H9 (cell line): Measurements from ENCODE around the gene FBXO34. TPM values are rescaled to one million over a fixed set of nuclear protein-coding genes. Genes with fewer than 3 reads are reported as not detected.

ENCODE experiments used
- DNase-seq: peaks from one replicate; pipeline ENCODE4 v3.0.0-alpha.2; 2017
- H2AFZ ChIP-seq: one replicate; pipeline ENCODE4 v1.6.1; 2013; ENCODE audit warnings: mild to moderate bottlenecking, low read length, control low read depth, moderate library complexity
- H2AK5ac ChIP-seq: 2 replicates; pipeline ENCODE4 v1.6.1; 2013; ENCODE audit warnings: low read length, control low read depth, mixed read lengths; ENCODE audit not compliant: insufficient read length
- H2BK120ac ChIP-seq: one replicate; pipeline ENCODE4 v1.6.1; 2013; ENCODE audit warnings: low read depth, mild to moderate bottlenecking, low read length, control low read depth, inconsistent platforms; ENCODE audit not compliant: poor library complexity, severe bottlenecking
- H2BK12ac ChIP-seq: 2 replicates; pipeline ENCODE4 v1.6.1; 2013; ENCODE audit warnings: low read length, control low read depth, mixed read lengths, low read depth; ENCODE audit not compliant: insufficient read length
- H2BK15ac ChIP-seq: 2 replicates; pipeline ENCODE4 v1.6.1; 2013; ENCODE audit warnings: low read depth, low read length, control low read depth
- H2BK20ac ChIP-seq: one replicate; pipeline ENCODE4 v1.6.1; 2013; ENCODE audit warnings: low read depth, mild to moderate bottlenecking, low read length, control low read depth, inconsistent platforms; ENCODE audit not compliant: poor library complexity, severe bottlenecking
- H2BK5ac ChIP-seq: 2 replicates; pipeline ENCODE4 v1.6.1; 2013; ENCODE audit warnings: low read length, control low read depth, mixed read lengths; ENCODE audit not compliant: insufficient read length
- H3K14ac ChIP-seq: 2 replicates; pipeline ENCODE4 v1.6.1; 2013; ENCODE audit warnings: low read length, control low read depth; ENCODE audit not compliant: insufficient read depth
- H3K18ac ChIP-seq: 2 replicates; pipeline ENCODE4 v1.6.1; 2013; ENCODE audit warnings: low read depth, mild to moderate bottlenecking, mixed read lengths, low read length, control low read depth; ENCODE audit not compliant: insufficient read length
- H3K23ac ChIP-seq: 2 replicates; pipeline ENCODE4 v1.6.1; 2013; ENCODE audit warnings: low read length, control low read depth, mixed read lengths, low read depth; ENCODE audit not compliant: insufficient read length
- H3K23me2 ChIP-seq: 2 replicates; pipeline ENCODE4 v1.6.1; 2013; ENCODE audit warnings: low read depth, mild to moderate bottlenecking, mixed read lengths, low read length, control low read depth; ENCODE audit not compliant: insufficient read length, poor library complexity, severe bottlenecking
- H3K27ac ChIP-seq: 2 replicates; pipeline ENCODE4 v1.5.1; 2013; ENCODE audit warnings: low read length, control low read depth, mixed read lengths, low read depth; ENCODE audit not compliant: insufficient read length
- H3K27me3 ChIP-seq: 2 replicates; pipeline ENCODE4 v1.6.1; 2013; ENCODE audit warnings: low read length, control low read depth, inconsistent platforms; ENCODE audit not compliant: insufficient read depth
- H3K4ac ChIP-seq: 2 replicates; pipeline ENCODE4 v1.6.1; 2013; ENCODE audit warnings: low read depth, mild to moderate bottlenecking, control low read depth, inconsistent platforms, low read length, moderate library complexity
- H3K4me1 ChIP-seq: 2 replicates; pipeline ENCODE4 v1.6.1; 2013; ENCODE audit warnings: low read length, control low read depth, inconsistent platforms; ENCODE audit not compliant: insufficient read depth
- H3K4me2 ChIP-seq: 2 replicates; pipeline ENCODE4 v1.6.1; 2013; ENCODE audit warnings: low read length, control low read depth, mixed read lengths; ENCODE audit not compliant: insufficient read length, insufficient read depth
- H3K56ac ChIP-seq: 2 replicates; pipeline ENCODE4 v1.6.1; 2013; ENCODE audit warnings: low read depth, mild to moderate bottlenecking, mixed read lengths, low read length, control low read depth; ENCODE audit not compliant: insufficient read length
- H3K79me1 ChIP-seq: 2 replicates; pipeline ENCODE4 v1.6.1; 2013; ENCODE audit warnings: low read depth, mild to moderate bottlenecking, moderate library complexity, low read length, control low read depth, inconsistent platforms; ENCODE audit not compliant: insufficient read depth, poor library complexity, severe bottlenecking
- H3K79me2 ChIP-seq: 2 replicates; pipeline ENCODE4 v1.6.1; 2013; ENCODE audit warnings: low read length, control low read depth, inconsistent platforms; ENCODE audit not compliant: insufficient read depth
- H3K9ac ChIP-seq: 2 replicates; pipeline ENCODE4 v1.6.1; 2013; ENCODE audit warnings: low read length, control low read depth, mixed read lengths; ENCODE audit not compliant: insufficient read length; ENCODE audit errors: extremely low read depth
- H3K9me3 ChIP-seq: one replicate; pipeline ENCODE4 v1.6.1; 2013; ENCODE audit warnings: low read depth, low read length, inconsistent platforms; ENCODE audit not compliant: control insufficient read depth
- H3T11ph ChIP-seq: one replicate; pipeline ENCODE4 v1.6.1; 2013; ENCODE audit warnings: mild to moderate bottlenecking, low read length, control low read depth, inconsistent platforms
- H4K20me1 ChIP-seq: one replicate; pipeline ENCODE4 v1.6.1; 2013; ENCODE audit not compliant: control insufficient read depth, insufficient read length, insufficient read depth
- H4K5ac ChIP-seq: 2 replicates; pipeline ENCODE4 v1.6.1; 2013; ENCODE audit warnings: low read depth, mild to moderate bottlenecking, mixed read lengths, low read length, control low read depth; ENCODE audit not compliant: insufficient read length
- H4K8ac ChIP-seq: replicated peaks from 2 replicates; pipeline ENCODE4 v1.6.1; 2013; ENCODE audit warnings: low read length, control low read depth, mixed read lengths, low read depth; ENCODE audit not compliant: insufficient read length
- H4K91ac ChIP-seq: 2 replicates; pipeline ENCODE4 v1.6.1; 2013; ENCODE audit warnings: low read depth, mild to moderate bottlenecking, moderate library complexity, mixed read lengths, low read length, control low read depth; ENCODE audit not compliant: insufficient read length
- H3K27ac Mint-ChIP-seq, 3 experiments: 2 replicates in 2 of 3; 3 replicates in 1 of 3; pipeline ENCODE4 v1.8.0; 2020 to 2021; ENCODE audit warnings: mixed read lengths in 3 of 3, mild to moderate bottlenecking in 1 of 3, moderate library complexity in 1 of 3
- H3K27me3 Mint-ChIP-seq: 2 replicates; pipeline ENCODE4 v1.8.0; 2021; ENCODE audit warnings: low read depth, mild to moderate bottlenecking, moderate library complexity, mixed read lengths
- H3K36me3 Mint-ChIP-seq, 3 experiments: 2 replicates in 2 of 3; 3 replicates in 1 of 3; pipeline ENCODE4 v1.8.0; 2020 to 2021; ENCODE audit warnings: low read depth in 3 of 3, mixed read lengths in 3 of 3; ENCODE audit not compliant: insufficient read depth in 1 of 3
- H3K4me1 Mint-ChIP-seq, 2 experiments: 2 replicates each; pipeline ENCODE4 v1.8.0; 2020; ENCODE audit warnings: mixed read lengths in 2 of 2
- H3K4me3 Mint-ChIP-seq, 2 experiments: 2 replicates in 1 of 2; 3 replicates in 1 of 2; pipeline ENCODE4 v1.8.0; 2020 to 2021; ENCODE audit warnings: mild to moderate bottlenecking in 2 of 2, mixed read lengths in 2 of 2, moderate library complexity in 1 of 2
- H3K9me3 Mint-ChIP-seq, 2 experiments: 2 replicates in 1 of 2; 3 replicates in 1 of 2; pipeline ENCODE4 v1.8.0; 2020; ENCODE audit warnings: mild to moderate bottlenecking in 2 of 2, mixed read lengths in 2 of 2, moderate library complexity in 1 of 2
- WGBS: extraction: QIAGEN DNeasy Blood & Tissue Kit; methylation state at CpG from one replicate; pipeline ENCODE4 v1.1.7; 2013; ENCODE audit warnings: missing lambda C conversion rate, low lambda C conversion rate, mixed read lengths; ENCODE audit not compliant: insufficient read length; ENCODE audit errors: extremely low coverage; 5-methylcytosine and 5-hydroxymethylcytosine counted together
- total RNA-seq: library from RNA; stranded (reverse); gene quantifications from 2 replicates; pipeline ENCODE4 v1.2.1, GENCODE V29; 2021
- TF ChIP-seq, protein P1 (sequence below): fragments of 200-600 bp; sonication (generic); conservative IDR thresholded peaks from 3 replicates; pipeline ENCODE4 v1.8.0; 2021; ENCODE audit warnings: antibody characterized with exemption, mild to moderate bottlenecking

FBXO34 gene
- total RNA-seq, 1 experiment from 2014 or later, result 12.0 TPM

DNA sequence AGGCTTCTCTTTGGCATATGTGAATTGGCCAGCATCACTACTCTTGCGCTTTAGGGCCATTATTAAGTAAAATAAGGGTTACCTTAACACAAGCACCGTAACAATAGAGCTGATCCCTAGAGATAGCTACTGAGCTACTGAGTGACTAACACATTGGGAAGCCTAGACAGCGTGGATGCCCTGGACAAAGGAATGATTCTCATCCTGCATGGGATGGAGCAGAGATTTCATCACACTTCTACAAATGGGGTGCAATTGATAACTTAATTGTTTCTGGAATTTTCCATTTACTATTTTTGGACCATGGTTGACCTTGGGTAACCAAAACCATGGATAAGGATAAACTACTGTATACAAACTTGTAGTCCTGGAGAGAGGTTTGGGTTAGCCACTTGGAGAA is 57.1 kb downstream of the FBXO34 start:
- peaks cover 2% of the 10 kb centered on the region for H3K79me1 ChIP-seq
- H2BK20ac ChIP-seq, result no peak overlapping the region
- H3K4ac ChIP-seq, result no peak overlapping the region
- WGBS, result no CpG with 5 or more reads among the region's 3 CpGs
- no peak overlapping the region for H3T11ph ChIP-seq
- H3K9me3 Mint-ChIP-seq, result no peaks in the 10 kb centered on the region
- no peak overlapping the region for H3K9ac ChIP-seq
- no peak overlapping the region for H4K8ac ChIP-seq
- no peak overlapping the region for H3K4me2 ChIP-seq
- H2AK5ac ChIP-seq, result no peak overlapping the region
- no peaks in the 10 kb centered on the region for H3K27me3 ChIP-seq
- H3K9me3 ChIP-seq, result no peaks in the 10 kb centered on the region
- TF ChIP-seq, protein P1, sequence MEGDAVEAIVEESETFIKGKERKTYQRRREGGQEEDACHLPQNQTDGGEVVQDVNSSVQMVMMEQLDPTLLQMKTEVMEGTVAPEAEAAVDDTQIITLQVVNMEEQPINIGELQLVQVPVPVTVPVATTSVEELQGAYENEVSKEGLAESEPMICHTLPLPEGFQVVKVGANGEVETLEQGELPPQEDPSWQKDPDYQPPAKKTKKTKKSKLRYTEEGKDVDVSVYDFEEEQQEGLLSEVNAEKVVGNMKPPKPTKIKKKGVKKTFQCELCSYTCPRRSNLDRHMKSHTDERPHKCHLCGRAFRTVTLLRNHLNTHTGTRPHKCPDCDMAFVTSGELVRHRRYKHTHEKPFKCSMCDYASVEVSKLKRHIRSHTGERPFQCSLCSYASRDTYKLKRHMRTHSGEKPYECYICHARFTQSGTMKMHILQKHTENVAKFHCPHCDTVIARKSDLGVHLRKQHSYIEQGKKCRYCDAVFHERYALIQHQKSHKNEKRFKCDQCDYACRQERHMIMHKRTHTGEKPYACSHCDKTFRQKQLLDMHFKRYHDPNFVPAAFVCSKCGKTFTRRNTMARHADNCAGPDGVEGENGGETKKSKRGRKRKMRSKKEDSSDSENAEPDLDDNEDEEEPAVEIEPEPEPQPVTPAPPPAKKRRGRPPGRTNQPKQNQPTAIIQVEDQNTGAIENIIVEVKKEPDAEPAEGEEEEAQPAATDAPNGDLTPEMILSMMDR, result no peak
- H3K23me2 ChIP-seq, result no peaks in the 10 kb centered on the region
- peaks cover 6 to 18% of the 10 kb centered on the region in 2 experiments for H3K4me1 Mint-ChIP-seq
- H3K23ac ChIP-seq, result no peak overlapping the region
- no peak overlapping the region for H2BK120ac ChIP-seq
- H4K91ac ChIP-seq, result no peak overlapping the region
- H3K4me1 ChIP-seq, result no peaks in the 10 kb centered on the region; the same call in 1 of the 2 replicates
- H3K56ac ChIP-seq, result no peak overlapping the region
- H4K20me1 ChIP-seq, result no peaks in the 10 kb centered on the region
- H3K14ac ChIP-seq, result no peak overlapping the region
- H2BK5ac ChIP-seq, result no peak overlapping the region
- no peak overlapping the region for H4K5ac ChIP-seq
- no peaks in the 10 kb centered on the region for H3K36me3 Mint-ChIP-seq
- no peak overlapping the region for H3K27ac ChIP-seq
- H3K27ac Mint-ChIP-seq, result no peak overlapping the region; a peak in 1 of 7 replicates
- H3K18ac ChIP-seq, result no peak overlapping the region
- no peaks in the 10 kb centered on the region for H3K79me2 ChIP-seq
- H3K4me3 Mint-ChIP-seq, result no peak overlapping the region
- no peak overlapping the region for H2BK15ac ChIP-seq
- no peaks in the 10 kb centered on the region for H3K27me3 Mint-ChIP-seq
- no peak overlapping the region for H2BK12ac ChIP-seq
- DNase-seq, result no peak
- H2AFZ ChIP-seq, result no peak overlapping the region
